A549 (cell line): ENCODE data around the gene ARMC7. TPM values are rescaled to one million over a fixed set of nuclear protein-coding genes. Genes with fewer than 3 reads are reported as not detected.

Experiments
- ATAC-seq, 2 experiments: fragments of 200-7000 bp in 1 of 2; fragments of >200 bp in 1 of 2; cut with Nextera tagmentation in 1 of 2; cut with Tn5 transposase in 1 of 2; 3 replicates each; pipeline versions ENCODE4 v1.8.0 to v1.9.1; 2018 to 2020; ENCODE audit warnings: mild to moderate bottlenecking in 1 of 2, moderate library complexity in 1 of 2
- CTCF ChIA-PET: fragments of 300-600 bp; sonication (Branson Sonifier 250); formaldehyde crosslinking; extraction: SDS; loops from one replicate; lab custom pipeline; 2021; ENCODE audit warnings: antibody characterized with exemption, inconsistent platforms; lab: Yijun Ruan, JAX
- POLR2A ChIA-PET: fragments of 350-600 bp; formaldehyde crosslinking; extraction: SDS; loops from one replicate; lab custom pipeline; 2021; ENCODE audit warnings: antibody characterized with exemption, inconsistent platforms; lab: Yijun Ruan, JAX
- DNase-seq, 2 experiments: peaks; one replicate each; pipeline versions ENCODE4 v3.0.0 to v3.0.0-alpha.2; 2011 to 2016; ENCODE audit warnings: low read depth in 1 of 2, low spot score in 1 of 2
- FAIRE-seq: peaks from 2 replicates; lab custom pipeline; 2011; peaks lifted over from hg19 to GRCh38; lab: Jason Lieb, UNC
- H3K27ac ChIP-seq, 2 experiments: fragments of >200 bp; sonication (Bioruptor Twin); formaldehyde crosslinking; 3 replicates each; pipeline ENCODE4 v1.5.1; 2016 to 2017
- H3K4me1 ChIP-seq: fragments of >200 bp; sonication (Bioruptor Twin); formaldehyde crosslinking; 3 replicates; pipeline ENCODE4 v1.6.1; 2016
- H3K4me2 ChIP-seq: fragments of >200 bp; sonication (Bioruptor Twin); formaldehyde crosslinking; 3 replicates; pipeline ENCODE4 v1.6.1; 2016
- H3K4me3 ChIP-seq: fragments of >200 bp; sonication (Bioruptor Twin); formaldehyde crosslinking; 3 replicates; pipeline ENCODE4 v1.5.1; 2016
- H3K9me3 ChIP-seq: fragments of >200 bp; sonication (Bioruptor Twin); formaldehyde crosslinking; 3 replicates; pipeline ENCODE4 v1.6.1; 2016
- BHLHE40 ChIP-seq: IDR thresholded peaks from 2 replicates; pipeline ENCODE4 v1.6.1; 2012; ENCODE audit warnings: low read depth, low read length, inconsistent platforms
- CBX8 ChIP-seq: fragments of 200-600 bp; sonication (generic); IDR thresholded peaks from 2 replicates; pipeline ENCODE4 v1.6.1; 2016
- CEBPB ChIP-seq, 2 experiments: fragments of >200 bp in 1 of 2; sonication (Bioruptor Twin) in 1 of 2; formaldehyde crosslinking in 1 of 2; IDR thresholded peaks; 2 replicates each; pipeline ENCODE4 v1.6.1; 2012 to 2016
- CHD2 ChIP-seq: fragments of 150-350 bp; IDR thresholded peaks from 2 replicates; pipeline ENCODE4 v1.6.1; 2014; ENCODE audit warnings: low read length; ENCODE audit not compliant: partially characterized antibody
- CHD4 ChIP-seq: fragments of 200-600 bp; sonication (generic); IDR thresholded peaks from 2 replicates; pipeline ENCODE4 v1.6.1; 2016; ENCODE audit warnings: antibody characterized with exemption, mild to moderate bottlenecking, borderline replicate concordance
- EHF ChIP-seq: fragments of 250-450 bp; sonication (Bioruptor Pico); IDR thresholded peaks from 2 replicates; pipeline ENCODE4 v1.5.0; 2020; ENCODE audit warnings: mild to moderate bottlenecking
- EHMT2 ChIP-seq: fragments of 200-600 bp; sonication (generic); IDR thresholded peaks from 2 replicates; pipeline ENCODE4 v1.6.1; 2016; ENCODE audit warnings: antibody characterized with exemption, low read depth, mild to moderate bottlenecking, moderate library complexity
- EP300 ChIP-seq, 2 experiments: fragments of >200 bp; sonication (Bioruptor Twin); formaldehyde crosslinking; IDR thresholded peaks; 2 replicates in 1 of 2; 3 replicates in 1 of 2; pipeline ENCODE4 v1.6.1; 2016 to 2017
- ESRRA ChIP-seq: fragments of 150-350 bp; IDR thresholded peaks from 2 replicates; pipeline ENCODE4 v1.6.1; 2014; ENCODE audit warnings: mild to moderate bottlenecking, low read length, borderline replicate concordance
- HES2 ChIP-seq: fragments of >200 bp; sonication (Bioruptor Twin); formaldehyde crosslinking; IDR thresholded peaks from 2 replicates; pipeline ENCODE4 v1.6.1; 2016
- JUNB ChIP-seq: fragments of >200 bp; sonication (Bioruptor Twin); formaldehyde crosslinking; IDR thresholded peaks from 2 replicates; pipeline ENCODE4 v1.6.1; 2016
- MAX ChIP-seq: IDR thresholded peaks from 2 replicates; pipeline ENCODE4 v1.6.1; 2012
- MAZ ChIP-seq: fragments of 150-350 bp; IDR thresholded peaks from 2 replicates; pipeline ENCODE4 v1.6.1; 2014; ENCODE audit warnings: antibody characterized with exemption, low read depth, low read length, borderline replicate concordance
- NR3C1 ChIP-seq: fragments of >200 bp; sonication (Bioruptor Twin); formaldehyde crosslinking; IDR thresholded peaks from 3 replicates; pipeline ENCODE4 v1.6.1; 2017
- PBX3 ChIP-seq: IDR thresholded peaks from 2 replicates; pipeline ENCODE4 v1.6.1; 2012
- POLR2AphosphoS2 ChIP-seq: conservative IDR thresholded peaks from 2 replicates; pipeline ENCODE4 v1.6.1; 2012; ENCODE audit warnings: low read length, improper control_type of control experiment, inconsistent platforms
- ZC3H11A ChIP-seq: fragments of 450-650 bp; IDR thresholded peaks from 2 replicates; pipeline ENCODE4 v1.6.1; 2014; ENCODE audit warnings: antibody characterized with exemption, mild to moderate bottlenecking
- ZNF302 ChIP-seq: fragments of 250-450 bp; sonication (Bioruptor Pico); IDR thresholded peaks from 2 replicates; pipeline ENCODE4 v1.9.0; 2021; ENCODE audit warnings: inconsistent platforms, mild to moderate bottlenecking, moderate library complexity
- ZSCAN20 ChIP-seq: fragments of 250-450 bp; sonication (Bioruptor Pico); IDR thresholded peaks from 2 replicates; pipeline ENCODE4 v1.8.0; 2022; ENCODE audit warnings: mild to moderate bottlenecking, moderate library complexity
- WGBS: methylation state at CpG from one replicate; pipeline ENCODE4 v1.1.6; 2017; ENCODE audit errors: missing lambda C conversion rate; 5-methylcytosine and 5-hydroxymethylcytosine counted together
- polyA plus RNA-seq, 4 experiments: library from polyadenylated mRNA; depleted of rRNA in 3 of 4; stranded (reverse); fragments of >200 nt; fragmentation: RNase III in 1 of 4; extraction: RNeasy Plus Mini Kit Qiagen cat#74134 plus additional on column Dnase treatment in 1 of 4; gene quantifications; 2 replicates in 3 of 4; 3 replicates in 1 of 4; pipeline ENCODE4 v1.2.3, GENCODE V29; 2011 to 2017

ARMC7 gene
- polyA plus RNA-seq, 2 of the 4 experiments (the other 2 are of a cell fraction), result 8.5 to 12.6 TPM

- no peak for DNase-seq
- ATAC-seq, result no peak
- no peaks in the 10 kb centered on the region for H3K9me3 ChIP-seq
- CTCF ChIA-PET, result interaction anchor here (1.0 to 62.2 kb wide), 7 partner anchors 7 to 185 kb away, joined by 3 to 3429 read pairs (median 5); partner anchors contain the start of genes ARMC7, ATP5PD, KCTD2 and NT5C
- H3K4me2 ChIP-seq, result no peak overlapping the region
- no peak overlapping the region for H3K27ac ChIP-seq
- POLR2A ChIA-PET, result interaction anchor here (0.6 to 1.4 kb wide), 2 partner anchors 16 to 31 kb away, joined by 3 to 4 read pairs; no protein-coding TSS in a partner anchor
- FAIRE-seq, result no peak
- TF ChIP-seq MAX (no peak), CHD2 (no peak), EHF (CRISPR knock-in tag) (no peak), NR3C1 (no peak), ESRRA (no peak), EP300 (IDR thresholded peaks at IDR 0.05) (no peak), EHMT2 (no peak), ZC3H11A (no peak), HES2 (no peak), CEBPB (IDR thresholded peaks at IDR 0.05) (no peak), PBX3 (no peak), JUNB (no peak), BHLHE40 (no peak)
- WGBS, result 93% methylated on average over 5 of the region's 5 CpGs
- no peaks in the 10 kb centered on the region for H3K4me1 ChIP-seq
- H3K4me3 ChIP-seq, result no peak overlapping the region
Observed at GRCh38 chr17:75138519-75138918, 28.8 kb downstream of the ARMC7 start.

GRCh38 chr17:75142236-75142971 is 32.6 kb downstream of the ARMC7 start:
- Histone ChIP-seq H3K4me1 (no peaks in the 10 kb centered on the region), H3K4me3 (no peak overlapping the region), H3K4me2 (no peak overlapping the region), H3K9me3 (no peaks in the 10 kb centered on the region), H3K27ac (no peak overlapping the region)
- 90% methylated on average over 12 of the region's 13 CpGs for WGBS
- ATAC-seq (0 out of 6 replicates have a peak, but pooled peaks of 1 of the 2 experiments have one; percentile 21), FAIRE-seq (no peak), DNase-seq (no peak)
- CTCF ChIA-PET, result interaction anchor here (0.7 to 62.2 kb wide), 5 partner anchors 11 to 59 kb away, joined by 3 to 3429 read pairs (median 24); partner anchors contain the start of genes ARMC7, ATP5PD, KCTD2 and NT5C
- POLR2A ChIA-PET, result no interaction called here
- TF ChIP-seq JUNB (no peak), ZC3H11A (no peak), CBX8 (no peak), ZSCAN20 (CRISPR knock-in tag) (no peak), ESRRA (no peak), MAZ (no peak), POLR2AphosphoS2 (no peak; the same call in 1 of the 2 replicates), NR3C1 (no peak), ZNF302 (CRISPR knock-in tag) (no peak), CHD4 (no peak), PBX3 (no peak)
